HuH-7.5 (cell line): ENCODE results near the gene PLD1.
"Not testable (repeated sequence)": the region's sequence is repeated elsewhere in the genome, so short reads cannot be mapped to it uniquely, and the experiment has no call there.

Experiments
- DNase-seq: peaks from one replicate; pipeline ENCODE4 v3.0.0; 2011; ENCODE audit warnings: low spot score

The PLD1 gene

DNA sequence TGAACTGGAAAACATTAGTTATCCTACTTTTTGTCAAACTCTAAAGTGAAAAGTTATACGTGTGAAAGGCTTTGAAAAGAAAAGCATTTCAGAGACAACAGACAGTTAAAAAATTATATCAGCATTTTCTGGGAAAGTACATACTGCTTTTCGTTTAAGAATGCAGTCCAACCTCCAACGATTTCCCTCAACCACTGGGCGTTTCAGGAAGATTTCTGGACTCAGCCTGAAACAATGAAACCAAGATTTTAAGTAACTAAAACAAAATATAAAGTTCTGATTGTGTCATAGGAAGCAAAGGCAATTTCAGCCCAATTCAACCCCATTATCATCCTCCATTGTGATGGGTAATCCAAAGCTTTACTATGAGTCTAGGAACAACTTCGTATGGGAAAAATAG, 110.7 kb downstream of the PLD1 start:
- no peak for DNase-seq

DNA sequence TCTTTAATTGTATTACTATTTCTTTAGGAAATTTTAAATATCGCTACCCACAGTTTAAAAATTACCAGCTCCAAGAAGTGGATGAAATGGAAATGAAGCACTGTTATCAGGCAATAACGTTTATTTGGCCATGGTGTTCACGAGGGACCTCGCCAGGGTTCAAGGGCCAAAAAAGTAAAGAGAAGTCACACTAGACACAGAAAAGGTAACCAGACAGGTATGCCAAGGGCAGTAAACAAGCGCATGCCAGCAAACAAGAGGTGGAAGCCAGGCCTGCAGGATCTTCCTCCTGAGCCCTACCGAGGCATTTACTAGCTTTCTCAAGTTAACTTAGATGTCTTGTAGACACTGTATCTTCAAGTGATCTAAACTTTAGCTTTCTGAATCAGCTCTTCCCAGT, 113.5 kb downstream of the PLD1 start:
- DNase-seq: no peak

DNA sequence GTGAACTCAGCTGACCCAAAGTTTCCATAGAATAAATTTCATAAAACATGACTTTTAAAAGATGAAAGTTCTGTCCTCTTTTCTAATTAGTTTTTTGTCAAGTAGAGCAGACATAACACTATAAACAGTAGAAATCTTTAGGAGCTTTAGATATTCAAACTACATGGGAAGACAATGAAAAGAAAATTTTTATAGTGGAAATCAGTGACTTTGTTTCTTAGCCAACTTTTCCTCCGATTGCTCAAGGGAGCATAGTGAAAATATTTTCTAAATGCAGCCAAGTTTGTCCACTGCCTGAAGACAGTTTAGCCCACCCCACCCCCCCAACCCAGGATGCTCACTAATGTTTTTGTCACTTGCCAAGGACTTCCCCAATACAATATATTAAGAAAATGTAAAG, 114.9 kb downstream of the PLD1 start:
- DNase-seq: no peak

DNA sequence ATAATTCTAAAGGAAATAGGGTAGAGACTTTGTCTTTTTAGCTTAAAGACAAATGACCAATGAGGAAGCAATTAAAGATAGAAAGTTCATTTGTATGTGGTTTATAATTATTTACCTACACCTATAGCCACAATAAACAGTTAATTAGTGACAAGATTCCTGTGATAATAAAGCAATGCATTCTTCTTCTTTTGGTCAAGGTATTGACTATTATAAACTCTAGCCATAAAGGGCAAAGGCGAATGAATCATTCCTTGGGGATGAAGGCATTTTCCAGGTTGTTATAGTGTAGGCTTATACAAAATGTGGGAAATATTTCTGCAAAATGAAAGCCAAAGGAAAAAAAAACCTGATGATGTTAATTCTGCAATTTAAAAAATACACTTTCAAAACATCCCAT, 115.4 kb downstream of the PLD1 start:
- DNase-seq: no peak

DNA sequence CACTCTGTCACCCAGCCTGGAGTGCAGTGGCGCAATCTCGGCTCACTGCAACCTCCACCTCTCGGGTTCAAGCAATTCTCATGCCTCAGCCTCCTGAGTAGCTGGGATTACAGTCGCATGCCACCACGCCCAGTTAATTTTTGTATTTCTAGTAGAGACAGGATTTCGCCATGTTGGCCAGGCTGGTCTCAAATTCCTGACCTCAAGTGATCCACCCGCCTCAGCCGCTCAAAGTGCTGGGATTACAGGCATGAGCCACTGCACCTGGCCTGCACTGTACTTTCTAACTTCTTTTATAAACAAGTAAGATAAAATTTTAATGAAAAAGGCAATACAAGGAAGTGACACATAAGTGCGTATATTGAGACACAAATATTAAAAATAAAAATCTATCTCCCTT, 117.7 kb downstream of the PLD1 start:
- not testable (repeated sequence) for DNase-seq

DNA sequence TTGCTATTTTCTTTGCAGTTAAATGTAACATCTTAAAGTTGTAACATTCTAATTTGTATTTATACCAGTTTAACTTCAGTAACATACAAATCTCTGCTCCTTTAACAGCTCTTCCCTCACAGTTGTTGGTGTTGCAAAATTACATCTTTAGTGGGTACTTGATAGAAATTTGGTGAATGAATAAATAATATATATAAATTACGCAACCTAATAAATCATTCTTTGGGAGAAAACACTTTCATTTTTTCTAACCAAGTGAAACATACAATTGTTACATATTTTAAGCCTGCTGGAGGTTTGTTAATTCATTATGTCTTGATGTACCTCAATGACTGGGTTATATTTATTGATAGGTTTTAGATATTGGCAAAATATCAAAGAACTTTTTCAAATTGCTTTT, 118.8 kb downstream of the PLD1 start:
- no peak for DNase-seq

DNA sequence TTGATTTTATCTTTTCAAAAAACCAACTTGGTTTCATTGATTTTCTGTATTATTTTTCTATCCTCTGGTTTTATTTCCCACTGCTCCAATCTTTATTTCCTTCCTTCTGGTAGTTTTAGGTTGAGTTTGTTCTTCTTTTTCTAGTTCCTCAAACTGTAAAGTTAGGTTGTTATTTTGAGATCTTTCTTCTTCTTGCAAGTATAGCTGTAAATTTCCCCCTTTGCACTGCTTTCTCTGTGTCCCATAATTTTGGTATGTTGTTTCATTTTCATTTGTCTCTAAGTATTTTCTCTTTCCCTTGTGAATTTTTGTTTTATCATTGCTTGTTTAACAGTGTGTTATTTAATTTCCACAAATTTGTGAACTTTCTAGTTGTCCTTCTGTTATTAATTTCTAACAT, 120.0 kb downstream of the PLD1 start:
- DNase-seq: no peak

DNA sequence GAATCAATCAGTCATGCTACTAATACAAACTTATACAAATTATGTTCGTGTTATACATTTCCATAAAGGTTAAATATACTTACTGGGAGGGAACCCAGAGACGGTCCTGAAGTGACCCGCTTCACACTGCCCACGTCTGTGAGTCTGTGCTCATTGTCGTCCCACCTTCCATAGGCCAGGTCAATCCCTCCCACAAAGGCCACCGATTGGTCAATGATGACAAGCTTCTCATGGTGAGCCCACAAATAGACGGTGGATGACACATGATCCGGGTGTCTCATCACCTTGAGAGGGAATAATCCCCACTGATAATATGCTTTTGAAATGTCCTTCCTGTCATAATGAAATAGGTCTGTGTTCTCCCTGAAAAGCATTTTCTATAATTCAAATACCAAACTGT, 121.7 kb downstream of the PLD1 start:
- DNase-seq: no peak

DNA sequence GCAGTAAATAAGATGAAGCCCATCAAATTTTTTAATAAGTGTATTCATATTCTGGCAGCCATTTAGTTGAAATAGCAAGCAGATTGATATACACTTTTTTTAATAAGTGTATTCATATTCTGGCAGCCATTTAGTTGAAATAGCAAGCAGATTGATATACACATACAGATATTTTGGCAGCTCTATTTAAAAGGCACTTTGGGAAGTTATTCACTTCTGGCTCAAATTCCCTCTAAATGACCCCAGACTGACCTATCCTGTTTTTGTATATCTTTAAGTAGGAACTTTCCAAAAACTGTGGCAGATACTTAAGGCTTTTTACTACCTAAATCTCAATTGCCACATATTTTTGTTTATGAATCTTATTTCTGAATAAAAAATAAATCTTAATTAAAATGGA, 122.3 kb downstream of the PLD1 start:
- DNase-seq: no peak

DNA sequence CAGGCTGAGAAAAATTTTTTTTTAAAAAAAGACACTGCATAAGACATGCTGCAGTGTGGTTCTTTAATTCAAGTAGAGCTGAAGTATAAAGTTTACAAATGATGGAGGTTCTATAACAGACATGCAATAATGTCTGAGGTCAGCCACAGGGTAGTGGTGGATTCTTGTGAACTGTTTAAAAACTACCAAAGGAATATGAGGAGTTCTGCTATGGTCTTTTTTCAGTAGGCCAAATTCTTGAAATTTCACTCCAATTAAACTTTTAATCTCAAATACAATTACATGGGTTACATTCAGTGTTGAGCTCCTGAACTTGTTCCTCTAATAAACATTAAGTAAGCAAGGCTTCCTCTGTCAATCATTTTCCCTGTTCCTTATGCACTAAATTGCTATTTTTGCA, 122.7 kb downstream of the PLD1 start:
- DNase-seq: no peak

DNA sequence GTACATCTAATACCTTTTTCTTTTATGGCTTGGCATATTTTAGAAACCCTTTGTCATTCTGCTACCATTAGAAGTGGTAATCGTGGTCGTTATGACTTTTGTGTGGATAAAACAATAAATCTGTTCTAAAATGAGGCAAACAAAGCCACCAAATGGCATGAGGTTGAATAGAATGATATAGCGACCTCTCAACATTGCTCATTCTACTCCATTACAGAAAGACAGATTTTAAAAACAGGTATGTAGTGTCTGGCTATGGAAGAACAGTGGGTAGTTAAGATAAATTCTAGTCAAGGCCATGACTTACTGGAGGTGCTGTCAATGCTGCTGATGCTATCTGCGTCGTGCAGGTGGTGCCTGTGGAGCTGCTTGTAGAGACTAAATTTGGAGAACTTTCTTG, 123.2 kb downstream of the PLD1 start:
- DNase-seq: no peak

DNA sequence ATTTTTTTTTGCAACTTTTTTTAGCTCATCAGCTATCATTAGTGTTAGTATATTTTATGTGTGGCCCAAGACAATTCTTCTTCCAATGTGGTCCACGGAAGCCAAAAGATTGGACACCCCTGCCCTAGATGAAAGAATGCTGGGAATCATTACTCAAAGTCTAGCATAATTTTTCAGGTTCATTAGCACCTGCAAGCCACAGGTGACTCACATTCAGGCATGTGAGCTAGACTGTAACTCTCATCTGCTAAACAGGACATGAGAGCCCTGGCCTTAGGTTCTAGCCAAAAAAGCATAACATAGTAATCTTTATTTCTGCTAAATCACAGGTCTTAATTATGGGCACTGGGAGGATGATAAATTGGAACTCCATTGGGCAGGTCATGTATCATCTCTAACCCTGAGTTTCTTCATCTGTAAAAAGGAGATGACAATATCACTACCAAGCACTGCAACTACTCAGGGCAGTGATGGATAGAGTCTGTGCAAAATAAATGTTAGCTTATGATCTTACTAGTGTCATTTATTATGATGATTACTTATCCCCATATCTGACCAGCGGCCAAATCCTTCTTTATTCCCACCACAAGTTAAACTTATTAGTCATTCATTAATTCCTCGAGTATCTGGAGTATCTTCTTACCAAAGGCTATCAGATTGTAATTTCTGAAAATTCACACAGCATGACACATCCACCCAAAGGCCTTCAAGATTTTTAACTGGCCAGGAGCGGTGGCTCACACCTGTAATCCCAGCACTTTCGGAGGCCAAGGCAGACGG, 125.0 kb downstream of the PLD1 start:
- DNase-seq: no peak

DNA sequence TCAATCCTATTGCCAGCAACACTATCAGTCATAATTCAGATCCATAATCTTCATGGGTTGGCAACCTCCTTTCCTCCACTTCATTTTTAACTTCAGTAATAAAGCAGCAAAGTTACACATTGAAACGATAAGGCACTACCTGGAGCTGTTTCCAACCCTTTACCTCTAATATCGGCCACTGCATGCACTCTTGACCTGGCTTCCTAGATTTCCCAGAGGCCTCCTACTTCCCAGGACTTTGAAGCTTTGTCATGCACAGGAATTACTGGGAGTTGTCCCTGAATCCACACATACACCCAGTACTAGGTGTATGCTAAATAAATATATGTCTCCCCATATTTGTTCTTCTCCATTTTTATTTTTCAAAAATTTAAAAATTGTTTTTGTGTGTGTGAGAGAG, 126.1 kb downstream of the PLD1 start:
- no peak for DNase-seq

DNA sequence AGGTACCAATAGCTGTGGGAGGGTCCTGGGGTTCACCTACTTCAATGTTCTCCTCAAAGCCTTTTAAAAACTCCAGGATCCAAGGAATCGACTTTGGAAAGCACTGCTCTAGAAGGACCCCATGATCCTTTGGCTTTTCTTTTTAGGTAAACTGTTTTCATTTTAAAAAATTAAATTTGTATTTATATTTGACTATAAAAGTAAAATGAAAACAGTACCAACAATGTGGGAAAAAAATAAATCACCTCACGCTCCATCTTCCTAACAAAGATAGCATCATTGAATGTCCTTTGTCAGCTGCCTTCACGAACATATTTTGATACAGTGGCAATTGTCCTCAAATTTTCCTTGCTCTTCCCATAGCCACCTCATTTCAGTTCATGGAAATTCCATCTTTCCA, 127.5 kb downstream of the PLD1 start:
- DNase-seq: no peak

DNA sequence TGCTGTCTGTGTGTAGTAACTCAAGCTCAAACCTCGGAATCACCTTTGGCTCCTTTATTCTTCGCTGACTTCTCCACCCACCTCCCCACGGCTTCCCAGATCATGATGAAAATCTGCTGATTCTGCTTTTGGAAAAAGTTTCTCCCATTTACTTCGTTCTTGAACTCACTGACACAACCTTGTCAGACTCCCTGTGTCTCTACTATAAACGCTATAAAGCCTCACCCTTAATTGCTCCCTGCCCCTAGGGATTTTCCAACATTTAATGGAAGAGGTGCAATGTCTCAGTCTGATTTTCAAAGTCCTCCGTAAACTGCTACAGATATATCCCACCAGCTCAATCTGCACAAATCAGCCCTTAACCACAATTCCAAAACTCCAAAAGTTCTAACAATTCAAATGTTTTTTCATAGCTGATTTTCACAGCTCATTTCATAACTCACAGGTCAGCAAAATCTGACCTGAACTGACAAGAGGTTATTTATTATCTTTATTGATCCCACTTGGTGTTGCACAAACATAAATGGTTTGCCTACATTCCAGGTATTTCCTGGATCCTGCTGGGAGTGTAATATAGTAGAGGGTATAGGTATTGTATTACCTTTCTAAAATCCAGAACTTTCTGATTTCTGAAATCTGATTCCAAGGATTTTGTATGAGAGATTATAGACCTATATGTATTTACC, 129.4 kb downstream of the PLD1 start:
- DNase-seq: peak; percentile 23

DNA sequence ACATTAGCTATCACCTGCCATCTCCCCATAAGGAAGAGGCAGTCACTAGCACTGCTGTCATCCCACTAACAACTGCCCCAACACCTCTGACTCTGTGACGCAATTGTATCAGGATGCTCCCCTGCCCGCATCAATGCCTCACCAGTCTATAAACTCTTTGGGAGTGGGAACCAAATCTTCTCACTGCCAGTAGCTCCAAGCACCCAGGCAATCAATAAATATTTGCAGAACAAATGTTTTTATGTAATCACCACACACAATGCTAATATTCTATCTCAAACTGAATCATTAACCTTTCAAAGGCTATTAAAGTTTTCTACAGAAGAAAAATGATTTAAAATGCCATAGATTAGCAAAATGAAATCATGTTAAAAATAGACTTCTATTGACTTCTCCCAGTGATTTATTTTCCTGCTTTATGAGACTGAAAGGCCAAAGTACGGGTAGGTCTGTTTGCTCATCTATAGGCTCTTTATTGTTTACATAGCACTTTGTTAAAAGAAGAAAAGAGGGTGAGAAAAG, 131.3 kb downstream of the PLD1 start:
- peak; percentile 23 for DNase-seq

DNA sequence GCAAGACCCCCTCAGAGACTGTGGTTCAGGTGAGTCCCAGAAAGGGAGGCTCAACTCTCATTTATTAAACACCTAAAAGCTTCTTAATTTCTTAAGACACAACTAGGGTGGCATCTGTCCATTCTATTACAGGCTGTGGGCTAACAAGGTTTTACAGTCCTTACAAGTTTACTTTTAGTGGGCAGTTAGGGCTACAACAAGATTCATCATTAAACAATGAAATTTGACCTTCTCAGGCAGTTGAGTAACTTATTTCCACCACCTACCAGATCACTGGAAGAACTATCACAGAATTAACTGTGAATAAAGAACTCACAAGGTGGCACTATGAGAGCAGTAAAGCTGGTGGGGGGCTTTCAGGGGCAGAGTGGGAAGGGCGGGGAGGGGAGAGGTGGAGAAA, 132.6 kb downstream of the PLD1 start:
- DNase-seq: no peak

DNA sequence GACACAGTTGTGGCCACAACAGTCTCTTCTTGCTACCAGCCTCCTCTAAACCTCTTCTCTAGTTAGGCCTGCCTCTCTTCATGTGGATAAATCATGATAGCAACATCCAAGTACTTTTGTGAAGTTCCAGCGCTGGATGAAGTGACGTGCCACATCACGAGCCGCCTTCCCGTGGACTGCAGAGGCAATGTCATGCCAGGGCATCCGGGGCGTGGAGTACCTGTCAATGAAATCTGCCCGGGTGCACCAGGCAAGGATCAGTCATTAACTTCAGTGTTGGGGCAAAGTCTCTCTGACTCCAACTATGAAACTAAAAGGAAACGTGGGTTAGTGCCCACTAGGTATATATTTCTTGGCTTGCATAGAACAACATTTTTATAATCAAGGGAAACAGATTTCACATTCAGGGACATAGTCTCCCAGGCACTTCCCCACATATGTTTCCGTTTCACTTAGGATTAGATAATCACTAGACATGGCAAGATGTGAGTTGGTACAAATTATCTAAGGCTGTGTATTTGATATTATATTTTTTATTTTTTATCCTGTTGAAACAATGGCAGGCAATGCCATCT, 133.6 kb downstream of the PLD1 start:
- DNase-seq: no peak

DNA sequence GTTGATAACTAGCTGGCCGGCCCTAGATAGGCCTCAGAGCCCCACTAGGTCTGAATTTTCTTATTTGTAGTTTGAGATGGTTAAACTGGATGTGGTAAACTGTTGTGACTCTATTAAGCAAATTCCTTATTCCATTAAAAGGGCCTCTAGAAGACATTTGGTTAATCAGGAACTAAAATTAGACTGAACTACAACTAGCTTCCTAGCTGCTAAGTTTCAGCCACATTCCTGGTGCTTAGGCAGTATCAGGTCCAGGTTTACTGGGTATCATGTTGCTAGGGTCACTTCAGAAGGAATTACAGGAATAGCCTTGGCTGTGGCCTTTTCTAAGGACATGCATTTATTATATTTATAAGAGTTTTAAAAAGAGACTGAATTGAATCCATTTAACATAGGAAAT, 136.3 kb downstream of the PLD1 start:
- DNase-seq: no peak

DNA sequence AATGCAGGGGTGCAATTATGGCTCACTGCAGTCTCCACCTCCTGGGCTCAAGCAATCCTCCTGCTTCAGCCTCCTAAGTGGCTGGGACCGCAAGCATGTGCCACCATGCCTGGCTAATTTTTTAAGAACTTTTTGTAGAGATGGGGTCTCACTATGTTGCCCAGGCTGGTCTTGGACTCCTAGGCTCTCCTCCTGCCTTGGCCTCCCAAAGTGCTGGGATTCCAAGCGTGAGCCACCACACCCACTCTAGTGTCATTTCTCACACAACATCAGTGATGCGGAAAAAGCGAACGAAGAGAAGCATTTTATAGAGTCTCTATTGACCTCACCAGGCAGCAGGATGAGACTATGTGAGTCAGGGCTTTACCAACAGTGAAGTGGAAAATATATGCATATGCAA, 137.7 kb downstream of the PLD1 start:
- DNase-seq: no peak

DNA sequence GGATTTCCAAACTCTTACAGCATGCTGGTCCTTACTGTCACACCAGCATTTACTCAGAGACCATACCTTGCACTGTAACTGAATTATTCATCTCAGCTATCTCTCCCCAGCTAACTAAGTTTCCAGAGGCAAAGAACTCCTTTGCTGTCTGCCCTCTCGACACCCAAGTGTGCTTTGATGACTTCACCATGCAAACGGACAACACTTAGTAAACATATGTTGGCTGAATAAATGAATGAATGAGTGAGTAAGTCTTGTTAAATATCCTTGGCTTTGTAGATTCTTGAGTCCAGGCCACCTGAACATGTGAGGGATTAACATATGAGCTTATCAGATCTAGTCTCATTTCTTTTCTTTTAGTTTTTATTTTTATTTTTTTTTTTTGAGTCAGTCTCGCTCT, 138.2 kb downstream of the PLD1 start:
- DNase-seq: no peak

DNA sequence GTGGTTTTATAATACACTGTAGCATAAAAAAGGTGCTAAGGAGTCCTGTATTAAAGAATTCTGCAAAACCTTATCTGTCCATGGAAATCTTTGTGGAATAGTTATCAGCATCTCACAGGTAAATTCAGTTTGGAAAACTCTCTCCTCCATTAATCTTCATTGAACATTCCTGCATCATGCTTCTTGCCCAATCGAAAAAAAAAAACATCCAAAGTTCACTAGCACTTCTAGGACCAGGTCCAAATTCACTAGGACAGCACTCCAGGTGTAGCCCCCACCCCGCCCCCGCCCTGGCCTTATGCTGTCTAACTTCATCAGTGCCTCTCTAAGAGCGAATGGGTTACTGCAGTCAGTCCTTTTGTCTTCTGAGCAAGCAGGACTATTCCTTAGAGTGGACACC, 138.6 kb downstream of the PLD1 start:
- DNase-seq: no peak

DNA sequence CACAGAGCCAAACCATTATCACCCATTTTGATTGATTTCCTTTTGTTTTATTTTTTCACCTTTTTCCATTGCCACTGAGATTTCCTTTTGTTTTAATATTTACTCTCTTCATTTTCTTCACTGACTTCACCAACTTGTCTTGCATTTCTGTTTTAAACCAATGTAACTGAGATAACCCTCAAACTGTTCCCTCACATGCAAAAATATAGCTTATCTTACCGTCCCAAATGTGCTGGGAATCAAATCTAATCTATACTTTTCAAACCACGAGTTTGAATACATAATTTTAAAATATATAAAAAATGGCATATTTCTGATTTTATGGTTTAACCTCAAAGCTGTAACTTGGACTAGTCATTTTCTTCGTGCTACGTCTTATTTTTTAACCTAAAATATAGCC, 143.8 kb downstream of the PLD1 start:
- no peak for DNase-seq
